K562 (cell line): ENCODE measurements around the gene PLCB3. TPM values are rescaled to one million over a fixed set of nuclear protein-coding genes. Genes with fewer than 3 reads are reported as not detected.

ENCODE experiments used
- BRF2 ChIP-seq: IDR thresholded peaks from 3 replicates; pipeline ENCODE4 v1.6.1; 2011; ENCODE audit warnings: borderline replicate concordance, mild to moderate bottlenecking; ENCODE audit not compliant: insufficient read length, insufficient read depth
- GABPB1 ChIP-seq: sonication (generic); formaldehyde crosslinking; IDR thresholded peaks from 2 replicates; pipeline ENCODE4 v1.8.0; 2022; ENCODE audit warnings: mild to moderate bottlenecking, missing genetic modification reagents
- HMGXB4 ChIP-seq: sonication (generic); formaldehyde crosslinking; IDR thresholded peaks from 2 replicates; pipeline ENCODE4 v1.8.1; 2023; ENCODE audit warnings: mild to moderate bottlenecking, missing genetic modification reagents
- HSF4 ChIP-seq: fragments of 250-450 bp; sonication (Bioruptor Pico); IDR thresholded peaks from 2 replicates; pipeline ENCODE4 v2.1.2; 2022; ENCODE audit warnings: mild to moderate bottlenecking, moderate library complexity, borderline replicate concordance
- ILF3 ChIP-seq: fragments of 450-650 bp; IDR thresholded peaks from 2 replicates; pipeline ENCODE4 v1.6.1; 2018; ENCODE audit warnings: antibody characterized with exemption, mild to moderate bottlenecking, moderate library complexity, borderline replicate concordance
- NFXL1 ChIP-seq: fragments of 450-650 bp; formaldehyde crosslinking; IDR thresholded peaks from 2 replicates; pipeline ENCODE4 v1.4.0; 2021; ENCODE audit warnings: mild to moderate bottlenecking
- NR2C2 ChIP-seq, 2 experiments: fragments of 200-800 bp in 1 of 2; sonication (Bioruptor generic) in 1 of 2; sonication (generic) in 1 of 2; formaldehyde crosslinking in 1 of 2; IDR thresholded peaks; 2 replicates each; pipeline versions ENCODE4 v1.6.1 to v1.8.0; 2016 to 2022; ENCODE audit warnings: mild to moderate bottlenecking in 1 of 2, missing compliant biosample characterization in 1 of 2, missing genetic modification characterization in 1 of 2, missing genetic modification reagents in 1 of 2
- POLR2AphosphoS5 ChIP-seq: IDR thresholded peaks from 2 replicates; pipeline ENCODE4 v1.6.1; 2011; ENCODE audit warnings: mild to moderate bottlenecking, low read depth, low read length, moderate library complexity; ENCODE audit not compliant: control insufficient read depth, insufficient read depth
- RERE ChIP-seq: sonication (generic); formaldehyde crosslinking; IDR thresholded peaks from 2 replicates; pipeline ENCODE4 v1.8.0; 2023; ENCODE audit warnings: missing genetic modification reagents, mild to moderate bottlenecking, borderline replicate concordance
- SMAD2 ChIP-seq: fragments of 150-350 bp; IDR thresholded peaks from 2 replicates; pipeline ENCODE4 v1.6.1; 2014; ENCODE audit warnings: low read depth, mild to moderate bottlenecking, low read length
- SPI1 ChIP-seq: IDR thresholded peaks from 2 replicates; pipeline ENCODE4 v1.6.1; 2011; ENCODE audit warnings: low read depth, low read length, control low read depth, borderline replicate concordance
- SRSF7 ChIP-seq: fragments of 200-400 bp; formaldehyde crosslinking; optimal IDR thresholded peaks from 2 replicates; pipeline ENCODE3; 2017; ENCODE audit warnings: mild to moderate bottlenecking, low read depth, low read length
- TEAD2 ChIP-seq: fragments of 450-650 bp; IDR thresholded peaks from 2 replicates; pipeline ENCODE4 v1.6.1; 2016; ENCODE audit warnings: missing genetic modification characterization, control low read depth, missing compliant biosample characterization
- ZBTB5 ChIP-seq: fragments of 450-650 bp; IDR thresholded peaks from 2 replicates; pipeline ENCODE4 v1.6.1; 2017; ENCODE audit warnings: antibody characterized with exemption
- ZC3H4 ChIP-seq: sonication (generic); formaldehyde crosslinking; IDR thresholded peaks from 2 replicates; pipeline ENCODE4 v1.9.0; 2021; ENCODE audit warnings: missing genetic modification reagents, borderline replicate concordance
- ZNF217 ChIP-seq: sonication (generic); formaldehyde crosslinking; IDR thresholded peaks from 2 replicates; pipeline ENCODE4 v1.8.0; 2022; ENCODE audit warnings: mild to moderate bottlenecking, missing genetic modification reagents
- polyA plus RNA-seq, 8 experiments: library from polyadenylated mRNA; depleted of rRNA in 4 of 8; stranded (reverse) in 5 of 8; unstranded in 3 of 8; fragments of >200 nt; fragmentation: Nextera tagmentation in 2 of 8; fragmentation: Illumina TruSeq in 1 of 8; extraction: Ambion mirVana in 2 of 8; extraction: Trizol in 1 of 8; gene quantifications; 2 replicates each; pipeline versions ENCODE4 v1.2.1 to v1.2.3, GENCODE V29; 2011 to 2014; ENCODE audit warnings: inconsistent platforms in 1 of 8, missing spikeins in 1 of 8
- total RNA-seq, 7 experiments: library from RNA; depleted of rRNA in 6 of 7; stranded (reverse); fragments of >200 nt in 6 of 7; fragmentation: Illumina TruSeq in 2 of 7; extraction: Trizol in 2 of 7; gene quantifications; 2 replicates each; pipeline versions ENCODE4 v1.2.1 to v1.2.3, GENCODE V29; 2011 to 2021; ENCODE audit warnings: low replicate concordance in 1 of 7

Gene PLCB3
- total and polyA plus RNA-seq, 9 of the 15 experiments (the other 6 are each of a cell fraction or from before 2014, with no cell fraction given), result 0.31 to 44.8 (median 14.6) TPM

- TF ChIP-seq ZBTB5, result no peak
- TF ChIP-seq SMAD2, result no peak
- TF ChIP-seq ZNF217 (CRISPR knock-in tag), result no peak
- peak; percentile 90 for TF ChIP-seq SPI1
- TF ChIP-seq SRSF7, result no peak
- TF ChIP-seq NFXL1 (CRISPR knock-in tag), result no peak
- no peak for TF ChIP-seq TEAD2 (tag)
- no peak for TF ChIP-seq ILF3
- peak; percentile 79 for TF ChIP-seq POLR2AphosphoS5
- no peak for TF ChIP-seq BRF2
- no peak for TF ChIP-seq HSF4 (CRISPR knock-in tag)
- no peak for TF ChIP-seq ZC3H4 (CRISPR knock-in tag)
- no peak for TF ChIP-seq HMGXB4 (CRISPR knock-in tag)
- TF ChIP-seq GABPB1, result peak; percentile 84
- TF ChIP-seq NR2C2 (CRISPR knock-in tag; IDR thresholded peaks at IDR 0.05), result no peak; the same call in 1 of the 2 replicates
- TF ChIP-seq NR2C2 (tag; IDR thresholded peaks at IDR 0.05), result peak; percentile 77
- no peak for TF ChIP-seq RERE (CRISPR knock-in tag)
These were observed 43.9 kb upstream of the PLCB3 start (continued) for GRCh38 chr11:64207256-64208085.
